Measurements from ENCODE around the gene OR10P1.
"Not testable (repeated sequence)": the region's sequence is repeated elsewhere in the genome, so short reads cannot be mapped to it uniquely, and the experiment has no call there.

OR10P1 gene

GRCh38 chr12:55636853-55637252 is at the start of gene OR10P1:
Gene OR10P1, plus strand, starts transcription at chr12:55636892. Its CDS starts 0 bp downstream, at chr12:55636892.
- DNase-seq = no peak

GRCh38 chr12:55590152-55590551 is 46.5 kb upstream of the OR10P1 start:
- DNase-seq = not testable (repeated sequence)

GRCh38 chr12:55607821-55608594 is 28.7 kb upstream of the OR10P1 start:
- no peak for DNase-seq

- DNase-seq = no peak
These were observed 26.1 kb upstream of the OR10P1 start for GRCh38 chr12:55610598-55610997.

GRCh38 chr12:55612646-55613045 is 24.0 kb upstream of the OR10P1 start:
- DNase-seq = no peak

- no peak for DNase-seq
These were observed 21.9 kb upstream of the OR10P1 start for GRCh38 chr12:55614764-55615163.

GRCh38 chr12:55619354-55620138 is 17.1 kb upstream of the OR10P1 start:
- DNase-seq = peak; percentile 9

- no peak for DNase-seq
These were observed 12.6 kb upstream of the OR10P1 start for GRCh38 chr12:55624056-55624455.

- no peak for DNase-seq
These were observed 10.5 kb upstream of the OR10P1 start for GRCh38 chr12:55626154-55626553.

- DNase-seq = no peak
These were observed 7.4 kb upstream of the OR10P1 start for GRCh38 chr12:55629058-55629841.

GRCh38 chr12:55631056-55631455 is 5.6 kb upstream of the OR10P1 start:
- no peak for DNase-seq

GRCh38 chr12:55631733-55632132 is 5.0 kb upstream of the OR10P1 start:
- DNase-seq = no peak

- no peak for DNase-seq
These were observed 3.5 kb upstream of the OR10P1 start for GRCh38 chr12:55633151-55633550.

GRCh38 chr12:55636116-55636655 is 506 bp upstream of the OR10P1 start:
- no peak for DNase-seq

GRCh38 chr12:55637467-55637866 is 775 bp downstream of the OR10P1 start:
- DNase-seq = no peak

GRCh38 chr12:55641595-55641994 is 4.9 kb downstream of the OR10P1 start:
- no peak for DNase-seq

GRCh38 chr12:55642267-55642666 is 5.6 kb downstream of the OR10P1 start:
- no peak for DNase-seq

GRCh38 chr12:55642669-55643068 is 6.0 kb downstream of the OR10P1 start:
- no peak for DNase-seq

GRCh38 chr12:55644591-55644990 is 7.9 kb downstream of the OR10P1 start:
- DNase-seq = no peak

- DNase-seq = no peak
These were observed 10.3 kb downstream of the OR10P1 start for GRCh38 chr12:55647027-55647426.

GRCh38 chr12:55650620-55651298 is 14.1 kb downstream of the OR10P1 start:
- DNase-seq = not testable (repeated sequence)

- no peak for DNase-seq
These were observed 14.6 kb downstream of the OR10P1 start for GRCh38 chr12:55651299-55651683.

- no peak for DNase-seq
These were observed 15.7 kb downstream of the OR10P1 start for GRCh38 chr12:55652352-55652751.

Data from NCI-H1092 treated with DMSO at 0.1 percent for 48 hours (cell line).